ENCODE data around the gene PCBD1.

Gene PCBD1

GRCh38 chr10:70927189-70927943, 39.0 kb upstream of the PCBD1 start:
- TF ChIP-seq TEAD4 (IDR thresholded peaks at IDR 0.05) (no peak), REST (IDR thresholded peaks at IDR 0.05; ENCODE audit: low read depth) (no peak), MAX (IDR thresholded peaks at IDR 0.05) (no peak)

GRCh38 chr10:70926226-70927000, 38.0 kb upstream of the PCBD1 start:
- TF ChIP-seq REST (IDR thresholded peaks at IDR 0.05; ENCODE audit: low read depth) = no peak
- no peak for TF ChIP-seq ZBTB7A (IDR thresholded peaks at IDR 0.05; ENCODE audit: low read depth)
- no peak for TF ChIP-seq EGR1 (IDR thresholded peaks at IDR 0.05)
- no peak for TF ChIP-seq TAF1 (IDR thresholded peaks at IDR 0.05; ENCODE audit: low read depth)

- TF ChIP-seq USF1 (IDR thresholded peaks at IDR 0.05) = no peak
- no peak for TF ChIP-seq CEBPB (IDR thresholded peaks at IDR 0.05)
- TF ChIP-seq RAD21 (IDR thresholded peaks at IDR 0.05; ENCODE audit: low read depth) = peak; percentile 82
- TF ChIP-seq ZBTB7A (IDR thresholded peaks at IDR 0.05; ENCODE audit: low read depth) = no peak
- TF ChIP-seq REST (IDR thresholded peaks at IDR 0.05; ENCODE audit: low read depth) = no peak
- no peak for TF ChIP-seq YY1 (IDR thresholded peaks at IDR 0.05; ENCODE audit: low read depth)
These were observed 37.2 kb upstream of the PCBD1 start for GRCh38 chr10:70925377-70926225.

GRCh38 chr10:70923696-70924095, 35.3 kb upstream of the PCBD1 start:
- TF ChIP-seq REST (IDR thresholded peaks at IDR 0.05; ENCODE audit: low read depth) (no peak), EGR1 (IDR thresholded peaks at IDR 0.05) (no peak), YY1 (IDR thresholded peaks at IDR 0.05; ENCODE audit: low read depth) (no peak), MAX (IDR thresholded peaks at IDR 0.05) (no peak), USF1 (IDR thresholded peaks at IDR 0.05) (no peak), NFIC (IDR thresholded peaks at IDR 0.05) (no peak), EP300 (IDR thresholded peaks at IDR 0.05; ENCODE audit: borderline replicate concordance) (no peak), TEAD4 (IDR thresholded peaks at IDR 0.05) (no peak)
